H1 (cell line): ENCODE results near the gene ELP5. TPM values are rescaled to one million over a fixed set of nuclear protein-coding genes. Genes with fewer than 3 reads are reported as not detected.
A peak's percentile ranks its signal among the peaks of the same experiment; 100 is the strongest.

Source experiments
- ASH2L ChIP-seq: fragments of 200-600, 300-600 bp; sonication (generic); IDR thresholded peaks from one replicate; pipeline ENCODE4 v1.7.1; 2017; ENCODE audit warnings: low read length
- CHD7 ChIP-seq: fragments of 300-600 bp; sonication (generic); IDR thresholded peaks from 2 replicates; pipeline ENCODE4 v1.7.1; 2012; ENCODE audit warnings: low read length, moderate library complexity, mild to moderate bottlenecking, inconsistent platforms; ENCODE audit not compliant: insufficient replicate concordance
- EP300 ChIP-seq, 2 experiments: IDR thresholded peaks; 1 replicate in 1 of 2; 2 replicates in 1 of 2; pipeline ENCODE4 v1.6.1; 2011 to 2012; ENCODE audit warnings: low read depth in 2 of 2, low read length in 2 of 2, mild to moderate bottlenecking in 2 of 2, borderline replicate concordance in 1 of 2, inconsistent platforms in 1 of 2, moderate library complexity in 1 of 2
- POU5F1 ChIP-seq: IDR thresholded peaks from 2 replicates; pipeline ENCODE4 v1.6.1; 2011; ENCODE audit warnings: low read depth, mild to moderate bottlenecking, low read length, moderate library complexity
- SIN3A ChIP-seq, 2 experiments: IDR thresholded peaks in 1 of 2; conservative IDR thresholded peaks in 1 of 2; 2 replicates each; pipeline ENCODE4 v1.6.1; 2011 to 2012; ENCODE audit warnings: low read length in 2 of 2, improper control_type of control experiment in 1 of 2, low read depth in 1 of 2, mild to moderate bottlenecking in 1 of 2
- SIRT6 ChIP-seq: IDR thresholded peaks from one replicate; pipeline ENCODE4 v1.7.1; 2012; ENCODE audit warnings: low read length, inconsistent platforms
- SIX5 ChIP-seq: IDR thresholded peaks from 2 replicates; pipeline ENCODE4 v1.6.1; 2011; ENCODE audit warnings: mild to moderate bottlenecking, low read depth, low read length
- SRF ChIP-seq: IDR thresholded peaks from 2 replicates; pipeline ENCODE4 v1.6.1; 2011; ENCODE audit warnings: mild to moderate bottlenecking, low read depth, low read length, moderate library complexity
- TAF7 ChIP-seq: optimal IDR thresholded peaks from 2 replicates; pipeline ENCODE3; 2011; ENCODE audit warnings: low read depth, mild to moderate bottlenecking, inconsistent platforms, low read length, moderate library complexity, borderline replicate concordance
- YY1 ChIP-seq: IDR thresholded peaks from 2 replicates; pipeline ENCODE4 v1.6.1; 2011; ENCODE audit warnings: low read depth, mild to moderate bottlenecking, low read length
- ZNF274 ChIP-seq: IDR thresholded peaks from 2 replicates; pipeline ENCODE4 v1.7.0; 2012; ENCODE audit warnings: low read length, borderline replicate concordance; ENCODE audit errors: extremely low read depth
- polyA plus RNA-seq, 7 experiments: library from polyadenylated mRNA; depleted of rRNA in 3 of 7; stranded (reverse) in 5 of 7; unstranded in 2 of 7; fragments of >200 nt in 5 of 7; fragments of 200-250 nt in 2 of 7; gene quantifications; 1 replicate in 5 of 7; 2 replicates in 1 of 7; 4 replicates in 1 of 7; pipeline versions ENCODE4 v1.2.1 to v1.2.3, GENCODE V29; 2011 to 2013; ENCODE audit warnings: missing spikeins in 2 of 7, mixed read lengths in 2 of 7
- total RNA-seq: library from RNA; stranded (reverse); fragmentation: NEBNext Ultra II Directional; extraction: Animal tissue kit (Norgen Biotek cat#: 25700); gene quantifications from 2 replicates; pipeline ENCODE4 v1.2.1, GENCODE V29; 2021

The ELP5 gene
- total and polyA plus RNA-seq, 2 of the 8 experiments (the other 6 are each of a cell fraction or from before 2014, with no cell fraction given) = 75.4 to 107 TPM

GRCh38 chr17:7208027-7208571 lies 43.9 kb upstream of the ELP5 start (continued):
- TF ChIP-seq CHD7 = no peak
- TF ChIP-seq SIRT6 = no peak
- peak; percentile 23 for TF ChIP-seq ASH2L
- TF ChIP-seq ZNF274 = no peak
- TF ChIP-seq SIX5 = no peak
- peak in 1 of 2 experiments; percentile 41; a peak in 1 of 4 replicates for TF ChIP-seq SIN3A (conservative IDR thresholded peaks at IDR 0.05 in 1 of 2, IDR thresholded peaks at IDR 0.05 in 1 of 2; ENCODE audit: low read depth in 1 of 2, low read length in 2 of 2)
- no peak for TF ChIP-seq POU5F1
- no peak for TF ChIP-seq EP300 (IDR thresholded peaks at IDR 0.05; ENCODE audit: borderline replicate concordance in 1 of 2, low read depth in 2 of 2, low read length in 2 of 2)
- TF ChIP-seq TAF7 = no peak
- no peak for TF ChIP-seq YY1
- TF ChIP-seq SRF = no peak
